ENCODE measurements around the gene NRP1.

NRP1 gene

DNA sequence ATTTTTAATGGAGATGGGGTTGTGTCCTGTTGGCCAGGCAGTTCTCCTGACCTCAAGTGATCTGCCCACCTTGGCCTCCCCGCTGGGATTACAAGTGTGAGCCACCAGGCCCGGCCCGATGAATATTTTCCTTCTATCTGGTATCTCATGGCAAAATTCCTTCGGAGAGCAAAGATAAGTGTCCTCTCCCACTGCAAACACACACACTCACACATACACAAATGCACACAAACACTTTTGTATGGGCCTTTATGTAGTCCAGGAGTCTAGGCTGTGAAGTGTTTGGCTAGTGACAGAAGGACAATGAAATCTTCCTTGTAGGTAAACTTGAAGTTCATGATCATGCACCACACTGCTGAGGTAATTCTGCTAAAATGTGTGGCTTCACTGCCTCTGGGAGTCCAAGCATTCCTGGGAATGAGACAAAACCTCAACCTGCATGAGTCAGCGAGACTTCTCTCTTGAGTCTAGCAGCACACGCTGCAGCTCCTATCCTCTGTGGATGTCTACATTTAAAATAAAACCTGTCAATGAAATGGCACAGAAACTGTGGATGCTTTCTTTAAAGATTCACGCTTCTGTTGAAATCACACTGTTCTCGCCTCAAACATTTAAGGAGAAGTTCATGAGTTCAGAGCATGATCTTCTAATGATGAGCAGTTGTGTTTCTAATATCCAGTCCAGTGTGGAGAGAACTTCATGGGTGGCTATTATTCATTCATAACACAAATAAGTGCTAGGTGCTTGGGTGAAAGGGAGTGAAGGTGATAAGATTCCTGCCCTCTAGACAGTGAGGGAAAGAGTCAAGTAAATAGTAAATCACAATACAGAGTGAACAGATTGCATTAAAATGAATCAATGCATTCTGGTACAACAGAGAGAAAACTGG, 96.5 kb downstream of the NRP1 start:
- in situ Hi-C loops (cut with MboI; ENCODE audit: low sequenced_read_pairs, unreplicated experiment) = no loop called here
- TF ChIP-seq, protein P1, sequence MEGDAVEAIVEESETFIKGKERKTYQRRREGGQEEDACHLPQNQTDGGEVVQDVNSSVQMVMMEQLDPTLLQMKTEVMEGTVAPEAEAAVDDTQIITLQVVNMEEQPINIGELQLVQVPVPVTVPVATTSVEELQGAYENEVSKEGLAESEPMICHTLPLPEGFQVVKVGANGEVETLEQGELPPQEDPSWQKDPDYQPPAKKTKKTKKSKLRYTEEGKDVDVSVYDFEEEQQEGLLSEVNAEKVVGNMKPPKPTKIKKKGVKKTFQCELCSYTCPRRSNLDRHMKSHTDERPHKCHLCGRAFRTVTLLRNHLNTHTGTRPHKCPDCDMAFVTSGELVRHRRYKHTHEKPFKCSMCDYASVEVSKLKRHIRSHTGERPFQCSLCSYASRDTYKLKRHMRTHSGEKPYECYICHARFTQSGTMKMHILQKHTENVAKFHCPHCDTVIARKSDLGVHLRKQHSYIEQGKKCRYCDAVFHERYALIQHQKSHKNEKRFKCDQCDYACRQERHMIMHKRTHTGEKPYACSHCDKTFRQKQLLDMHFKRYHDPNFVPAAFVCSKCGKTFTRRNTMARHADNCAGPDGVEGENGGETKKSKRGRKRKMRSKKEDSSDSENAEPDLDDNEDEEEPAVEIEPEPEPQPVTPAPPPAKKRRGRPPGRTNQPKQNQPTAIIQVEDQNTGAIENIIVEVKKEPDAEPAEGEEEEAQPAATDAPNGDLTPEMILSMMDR (IDR thresholded peaks at IDR 0.05; ENCODE audit: borderline replicate concordance, control extremely low read depth, extremely low read depth, insufficient read depth, missing control alignments) = no peak
- DNase-seq (ENCODE audit: low spot score) = no peak

DNA sequence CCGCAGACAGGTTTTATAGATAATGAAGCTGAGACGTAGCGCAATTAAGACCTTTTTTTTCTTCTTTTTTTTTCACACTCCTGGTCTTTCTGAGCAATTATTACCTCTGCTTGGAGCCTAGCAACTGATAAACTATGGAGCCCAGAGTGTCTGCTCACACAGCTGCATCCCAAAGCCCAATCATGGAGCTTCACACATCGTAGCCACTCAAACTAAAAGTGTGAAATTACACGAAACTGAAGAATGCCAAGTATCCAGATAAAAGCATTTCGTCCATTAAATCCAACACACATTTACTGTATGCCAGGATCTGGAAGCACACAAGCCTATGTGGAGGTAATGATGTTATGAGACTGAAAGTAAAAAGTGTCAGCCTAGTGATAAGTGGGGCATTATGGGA, 97.6 kb downstream of the NRP1 start:
- in situ Hi-C loops (cut with MboI; ENCODE audit: low sequenced_read_pairs, unreplicated experiment) = no loop called here
- TF ChIP-seq, protein P1 (IDR thresholded peaks at IDR 0.05; ENCODE audit: borderline replicate concordance, control extremely low read depth, extremely low read depth, insufficient read depth, missing control alignments) = no peak
- DNase-seq (ENCODE audit: low spot score) = no peak

- no peak for DNase-seq (ENCODE audit: low spot score)
- TF ChIP-seq, protein P1 (IDR thresholded peaks at IDR 0.05; ENCODE audit: borderline replicate concordance, control extremely low read depth, extremely low read depth, insufficient read depth, missing control alignments) = no peak
- in situ Hi-C loops (cut with MboI; ENCODE audit: low sequenced_read_pairs, unreplicated experiment) = no loop called here
Measured at GRCh38 chr10:33235951-33236350, 98.5 kb downstream of the NRP1 start.

DNA sequence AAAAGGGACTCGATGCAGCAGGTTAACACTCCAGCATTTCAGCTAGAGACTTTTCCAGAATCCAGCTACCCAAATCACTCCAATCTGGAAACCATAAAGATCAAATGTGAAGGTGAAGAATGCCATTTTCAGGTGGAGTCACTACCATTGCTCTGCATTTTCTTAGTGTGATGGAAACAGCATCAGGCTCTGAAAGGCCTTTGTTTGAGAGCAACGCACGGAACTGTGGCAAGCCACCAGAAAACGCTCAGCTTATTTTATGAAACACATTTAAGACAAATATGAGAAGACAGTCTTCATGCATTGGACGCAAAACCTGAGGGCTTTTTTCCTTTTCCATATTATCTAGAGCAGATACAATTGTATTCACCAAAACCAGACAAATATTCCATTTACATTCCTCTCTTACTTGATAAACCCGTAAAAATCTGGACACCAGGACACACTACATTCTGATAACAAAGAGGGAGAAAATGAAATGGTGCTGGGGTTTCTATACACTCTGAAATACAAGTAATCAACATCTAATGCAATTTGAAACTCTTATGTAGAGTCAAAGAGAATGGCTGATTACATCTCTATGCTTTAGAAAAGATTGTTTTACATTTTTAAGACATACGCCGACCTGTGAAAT, 99.1 kb downstream of the NRP1 start:
- TF ChIP-seq, protein P1 (IDR thresholded peaks at IDR 0.05; ENCODE audit: borderline replicate concordance, control extremely low read depth, extremely low read depth, insufficient read depth, missing control alignments) = no peak
- in situ Hi-C loops (cut with MboI; ENCODE audit: low sequenced_read_pairs, unreplicated experiment) = no loop called here
- no peak for DNase-seq (ENCODE audit: low spot score)

DNA sequence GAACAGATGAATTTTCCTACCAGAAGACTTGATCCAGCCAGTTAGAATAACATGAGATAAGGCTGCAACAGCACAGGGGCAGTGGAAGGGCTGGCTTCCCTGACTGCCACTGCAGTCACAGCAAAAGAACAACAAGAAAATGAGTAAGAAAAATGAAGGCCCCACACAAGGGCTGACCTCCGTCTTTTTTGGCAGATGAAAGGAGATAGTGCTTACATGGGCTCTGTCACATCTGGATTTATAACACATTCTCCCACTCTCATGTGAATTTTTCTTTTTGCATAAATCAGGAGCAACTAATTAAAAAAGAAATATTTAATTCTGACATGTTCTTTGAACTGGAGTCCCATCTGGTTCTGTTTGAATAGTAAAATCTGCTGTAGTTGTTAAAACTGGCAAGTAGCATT, 99.6 kb downstream of the NRP1 start:
- no peak for DNase-seq (ENCODE audit: low spot score)
- in situ Hi-C loops (cut with MboI; ENCODE audit: low sequenced_read_pairs, unreplicated experiment) = no loop called here
- TF ChIP-seq, protein P1 (IDR thresholded peaks at IDR 0.05; ENCODE audit: borderline replicate concordance, control extremely low read depth, extremely low read depth, insufficient read depth, missing control alignments) = no peak

DNA sequence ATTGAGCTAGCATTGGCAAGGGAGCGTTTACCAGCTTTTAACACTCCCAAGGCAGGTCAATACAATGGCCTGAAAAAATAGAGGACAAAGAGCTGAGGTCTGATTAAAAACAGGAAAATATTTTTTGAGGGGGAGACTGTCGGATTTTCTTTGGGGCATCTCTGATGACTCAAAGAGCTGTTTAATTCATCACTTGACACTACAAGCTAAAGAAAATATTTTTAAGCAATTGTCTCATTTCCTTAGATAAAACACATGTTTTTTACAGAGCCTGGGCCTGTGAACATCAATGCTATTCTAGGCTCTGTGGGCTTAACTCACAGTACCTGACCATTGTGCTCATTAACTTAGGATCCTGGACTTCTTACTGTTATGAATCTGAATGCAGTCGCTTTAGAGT, 100.8 kb downstream of the NRP1 start:
- no peak for DNase-seq (ENCODE audit: low spot score)
- TF ChIP-seq, protein P1 (IDR thresholded peaks at IDR 0.05; ENCODE audit: borderline replicate concordance, control extremely low read depth, extremely low read depth, insufficient read depth, missing control alignments) = no peak
- in situ Hi-C loops (cut with MboI; ENCODE audit: low sequenced_read_pairs, unreplicated experiment) = no loop called here

Measured in GM13976 (cell line).